Astrocyte of the hippocampus (primary cell): Measurements from ENCODE around the gene ABLIM2.
"Not testable (repeated sequence)": the region's sequence is repeated elsewhere in the genome, so short reads cannot be mapped to it uniquely, and the experiment has no call there.

Experiments used
- DNase-seq: peaks from one replicate; pipeline ENCODE4 v3.0.0; 2011; ENCODE audit warnings: low read depth, low spot score

The ABLIM2 gene

DNA sequence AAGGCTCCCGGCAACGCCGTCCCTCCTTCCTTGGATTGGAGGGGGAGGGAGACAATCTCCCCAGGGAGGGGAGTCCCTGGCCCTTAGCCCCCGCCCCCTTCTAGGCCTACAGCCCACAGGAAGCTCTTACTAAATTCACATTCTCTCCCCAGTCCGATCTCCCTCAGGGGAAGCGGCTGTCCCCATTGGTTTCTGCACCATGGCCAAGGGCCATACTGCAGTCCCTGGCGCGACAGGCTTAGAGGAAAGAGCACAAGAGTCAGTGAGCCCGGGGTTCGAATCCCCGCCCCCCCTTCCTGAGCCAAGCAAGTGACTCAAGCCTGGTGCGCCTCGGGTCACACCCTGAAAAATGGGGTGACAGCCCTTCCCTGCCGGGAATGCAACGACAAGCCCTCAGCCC, 1.1 kb downstream of the ABLIM2 start:
- no peak for DNase-seq

DNA sequence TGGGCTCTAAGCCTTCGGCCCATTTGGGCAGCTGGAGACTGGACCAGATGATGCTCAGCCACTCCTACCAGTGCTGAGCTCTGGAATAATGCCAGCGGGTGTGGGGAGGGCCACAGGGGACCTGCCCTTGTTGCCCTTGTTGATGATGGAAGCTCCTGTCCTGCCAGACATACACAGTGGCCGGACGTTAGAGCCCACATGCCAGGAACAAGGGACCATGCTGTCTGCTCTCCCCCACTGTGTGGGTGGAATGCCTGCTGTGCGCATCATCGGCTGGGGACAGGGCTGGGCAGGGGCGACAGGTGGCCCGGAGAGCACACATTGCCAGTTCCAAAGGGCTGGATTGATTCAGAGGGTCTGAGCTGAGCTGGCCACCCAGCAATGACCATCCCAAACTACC, 2.0 kb downstream of the ABLIM2 start:
- no peak for DNase-seq

DNA sequence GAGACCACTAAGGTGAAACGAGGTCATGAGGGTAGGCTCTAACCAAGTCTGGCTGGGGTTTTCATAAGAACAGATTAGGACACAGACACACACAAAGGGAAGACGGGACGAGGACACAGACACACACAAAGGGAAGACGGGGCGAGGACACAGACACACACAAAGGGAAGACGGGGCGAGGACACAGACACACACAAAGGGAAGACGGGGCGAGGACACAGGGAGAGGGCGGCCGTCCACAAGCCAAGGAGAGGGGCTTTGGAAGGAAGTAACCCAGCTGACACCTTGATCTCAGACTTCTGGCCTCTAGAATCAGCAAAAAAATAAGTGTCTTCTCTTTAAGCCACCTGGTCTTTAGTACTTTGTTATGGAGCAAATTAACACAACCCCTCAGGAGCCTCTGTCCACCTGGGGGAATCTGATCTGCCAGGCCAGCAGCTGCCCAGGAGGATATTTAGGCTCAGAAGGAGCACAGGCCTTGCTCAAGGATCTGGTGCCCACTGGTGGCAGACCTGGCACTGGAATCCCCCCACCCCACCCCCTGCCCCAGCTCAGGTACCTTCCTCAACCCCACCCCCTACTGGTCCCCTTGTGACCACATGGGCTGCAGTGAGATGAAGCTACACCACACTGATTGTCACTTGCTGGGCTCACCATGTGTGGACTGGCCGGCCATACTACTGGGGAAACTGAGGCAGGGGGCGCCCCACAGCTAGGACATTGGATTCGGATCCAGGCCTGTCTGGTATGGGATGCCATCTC, 2.8 kb downstream of the ABLIM2 start:
- no peak for DNase-seq

DNA sequence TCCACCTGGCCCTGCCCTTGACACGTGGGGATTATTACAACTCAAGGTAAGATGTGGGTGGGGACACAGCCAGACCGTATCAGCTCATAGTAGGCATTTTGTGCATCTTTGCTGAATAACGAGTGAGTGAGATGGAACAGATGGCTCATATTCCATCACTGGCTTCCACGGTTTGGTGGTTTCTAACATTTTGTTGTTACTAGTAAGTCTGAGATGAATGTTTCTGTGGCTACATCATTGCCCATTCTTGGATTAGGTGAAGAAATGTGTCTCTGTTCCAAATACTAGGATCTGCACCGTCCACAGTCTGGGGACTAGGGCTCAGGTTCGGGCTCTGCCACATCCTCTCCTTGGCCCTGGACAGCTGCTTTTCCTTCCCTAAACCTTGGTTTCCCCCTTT, 3.6 kb downstream of the ABLIM2 start:
- DNase-seq: no peak

DNA sequence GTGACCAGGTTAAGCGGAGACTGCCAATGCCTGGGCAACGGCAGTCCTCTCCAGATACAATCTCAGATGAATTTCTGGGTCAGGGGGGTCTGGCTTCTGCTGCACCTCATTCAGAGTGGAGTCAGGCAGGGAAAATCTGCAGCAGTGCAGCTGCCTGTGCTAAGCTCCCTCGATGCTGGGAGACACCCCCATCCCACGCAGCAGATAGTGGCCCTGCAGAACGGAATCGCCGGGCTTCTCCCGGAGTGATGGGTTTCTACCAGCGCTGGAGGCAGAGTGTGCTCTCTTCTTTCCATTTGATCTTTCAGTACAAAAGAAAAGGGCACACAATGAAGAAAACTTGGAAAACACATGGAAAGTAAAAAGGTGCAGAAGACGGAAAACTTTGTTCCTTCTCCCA, 5.2 kb downstream of the ABLIM2 start:
- DNase-seq: no peak

DNA sequence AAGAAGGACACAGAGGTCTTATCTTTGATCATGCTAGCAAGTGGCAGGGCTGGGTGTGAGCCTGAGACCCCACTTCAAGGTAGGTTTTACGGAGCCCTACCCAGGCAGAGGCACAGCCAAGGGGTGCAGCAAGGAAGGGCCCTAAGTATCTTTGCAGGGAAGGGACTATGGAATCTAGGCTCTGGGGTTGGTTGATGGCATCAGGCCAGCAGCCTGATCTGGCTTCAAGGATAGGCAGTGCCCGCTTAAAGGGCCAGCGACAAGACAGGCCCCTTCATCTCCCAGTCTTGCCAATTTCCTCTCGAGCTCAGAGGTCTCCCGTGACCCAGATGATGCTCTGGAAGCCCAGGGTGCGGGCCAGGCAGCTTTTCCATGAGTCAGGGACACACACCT, 5.8 kb downstream of the ABLIM2 start:
- DNase-seq: no peak

DNA sequence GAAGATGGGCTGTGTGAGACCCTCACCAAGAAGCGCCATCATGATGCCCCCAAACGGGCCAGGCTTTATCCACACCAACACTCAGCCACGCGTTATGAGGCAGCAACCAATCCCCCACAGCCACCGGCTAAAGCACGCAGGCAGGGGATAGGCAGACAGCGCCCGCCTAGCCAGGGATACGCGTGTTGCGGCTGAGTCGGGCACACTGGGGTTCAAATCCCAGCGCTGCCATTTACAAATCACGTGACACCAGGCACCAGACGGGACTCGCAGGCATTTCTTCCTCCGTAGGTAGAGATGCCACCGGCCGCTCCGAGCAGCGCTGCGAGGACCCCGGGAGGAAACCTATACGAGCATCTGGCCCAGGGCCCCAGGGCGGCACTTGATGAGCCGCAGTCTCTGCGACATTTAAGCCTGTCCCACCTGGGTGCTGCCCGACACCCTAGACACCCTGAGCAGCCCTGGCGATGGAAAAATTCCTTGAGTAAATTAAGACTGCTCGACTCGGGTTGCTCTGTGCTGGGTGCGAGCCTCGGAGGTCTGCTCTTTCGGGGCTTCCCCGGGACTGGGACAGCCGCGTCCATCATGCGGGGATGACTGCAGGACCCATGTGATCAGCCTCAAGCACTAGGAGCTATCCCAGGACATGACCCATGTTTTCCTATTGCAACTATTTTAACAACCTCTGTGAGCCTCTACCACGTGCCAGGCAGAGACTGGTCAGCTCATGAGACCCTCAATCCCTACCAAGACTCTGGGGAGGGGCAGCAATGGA, 6.3 kb downstream of the ABLIM2 start:
- DNase-seq: no peak

DNA sequence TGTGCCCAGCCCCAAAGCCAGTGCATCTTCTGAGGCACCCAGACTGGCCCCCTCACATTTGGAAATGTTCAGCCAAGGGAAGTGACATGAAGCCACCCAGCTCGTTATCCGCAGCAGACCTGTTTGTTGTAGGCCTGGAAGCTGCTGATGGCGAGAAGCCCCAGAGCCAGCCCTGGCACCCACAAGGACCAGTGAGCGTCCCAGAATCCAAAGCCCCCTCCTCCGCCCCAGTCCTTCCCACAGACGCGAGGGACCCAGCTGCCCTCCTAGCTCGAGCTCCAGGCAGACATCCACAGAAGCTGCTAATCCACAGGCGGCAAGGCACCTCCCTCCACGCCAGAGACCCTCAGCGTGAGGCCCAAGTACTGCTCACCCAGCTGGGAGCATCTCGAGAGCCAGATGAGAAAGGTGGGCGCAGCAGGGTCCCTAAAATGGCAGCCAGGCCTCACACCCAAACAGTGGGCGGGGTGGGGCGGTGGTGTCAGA, 7.4 kb downstream of the ABLIM2 start:
- no peak for DNase-seq

DNA sequence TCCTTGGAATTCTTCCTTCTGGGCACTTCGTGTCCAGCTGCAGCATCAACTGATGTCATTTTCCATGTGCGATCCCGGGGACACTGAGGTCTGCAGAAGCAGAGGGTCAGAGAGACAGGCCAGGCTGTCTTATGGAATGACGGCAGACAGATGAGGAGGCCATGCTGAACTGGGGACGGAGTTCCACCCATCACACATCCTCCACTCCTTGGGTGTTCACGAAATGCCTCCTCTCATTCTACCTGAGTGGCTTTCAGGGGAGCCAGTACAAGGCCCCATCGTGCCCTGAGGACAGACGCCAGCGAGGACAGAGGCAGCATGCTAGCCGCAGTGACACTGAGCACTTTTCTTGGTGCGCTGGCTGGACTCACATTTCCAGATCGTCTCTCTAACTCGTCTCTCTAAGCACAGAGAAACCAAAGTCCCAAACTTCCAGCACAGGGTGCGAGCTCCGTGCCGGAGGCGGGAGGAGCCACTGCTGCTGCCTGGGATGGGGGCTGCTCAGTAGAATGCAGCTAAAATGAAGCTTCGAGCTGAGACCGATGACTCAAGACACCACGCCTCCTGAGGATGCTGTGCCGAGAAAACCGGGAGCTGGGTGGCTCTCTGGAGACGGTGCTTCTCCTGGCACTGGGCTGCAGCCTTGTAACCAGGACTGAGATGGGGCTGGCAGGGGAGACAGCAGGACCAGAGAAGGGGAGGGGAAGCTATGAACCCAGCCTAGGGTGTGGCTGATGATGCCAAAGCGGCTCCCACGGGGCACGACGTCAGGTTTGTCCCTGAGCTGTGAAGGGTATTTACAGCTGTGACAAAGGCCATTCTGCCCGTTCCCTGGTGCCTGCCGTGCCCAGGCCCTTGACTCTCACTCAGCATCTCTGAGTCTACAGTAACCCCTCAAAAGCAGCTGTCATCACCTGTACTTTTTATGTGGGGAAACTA, 8.2 kb downstream of the ABLIM2 start:
- no peak for DNase-seq

DNA sequence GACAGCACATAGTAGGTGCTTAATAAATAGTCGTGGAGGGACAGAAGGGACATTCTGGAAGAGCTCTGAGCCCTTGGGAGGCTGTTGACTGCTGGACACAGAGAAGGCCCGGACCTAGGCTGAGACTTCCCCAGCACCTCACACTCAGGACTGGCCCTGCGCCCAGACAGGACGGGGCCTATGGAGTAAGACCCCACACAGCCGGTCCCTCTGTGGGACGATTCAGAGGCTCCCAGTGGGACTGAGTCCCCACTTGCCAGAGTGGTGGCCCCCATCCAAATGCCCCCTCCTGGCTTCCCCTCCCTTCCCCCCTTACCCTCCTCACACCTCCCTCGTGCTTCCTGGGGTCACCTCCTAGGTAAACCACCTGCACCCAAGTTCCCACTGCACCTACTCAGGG, 8.9 kb downstream of the ABLIM2 start:
- no peak for DNase-seq

DNA sequence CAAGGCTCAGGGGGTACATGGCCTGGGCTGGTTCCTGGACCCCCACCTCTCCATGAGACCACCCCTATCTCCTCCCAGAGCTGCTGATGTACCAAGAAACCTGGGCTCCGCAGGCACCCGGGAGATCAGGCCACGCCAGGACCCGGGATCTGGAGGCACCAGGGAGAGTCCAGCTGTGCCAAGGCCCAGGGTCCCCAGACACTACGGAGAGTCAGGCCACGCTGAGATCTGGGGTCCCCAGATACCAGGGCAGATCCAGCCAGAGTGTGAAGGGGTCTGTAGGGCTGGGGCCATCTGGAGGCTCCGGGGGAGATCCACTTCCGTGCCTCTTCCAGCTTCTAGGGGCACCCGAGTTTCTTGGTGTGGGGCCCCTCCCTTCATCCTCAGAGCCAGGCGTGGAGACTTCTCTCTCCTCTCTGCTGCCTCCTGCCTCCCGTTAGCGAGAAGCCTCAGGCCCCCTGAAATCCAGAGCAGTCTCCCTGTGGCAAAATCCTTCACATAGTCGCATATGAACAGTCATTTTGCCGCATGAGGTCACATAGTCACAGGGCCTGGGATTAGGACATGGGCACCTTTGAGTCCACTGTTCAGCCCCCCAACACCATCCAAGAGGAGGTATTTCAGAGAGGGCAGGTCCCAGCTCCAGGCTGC, 9.7 kb downstream of the ABLIM2 start:
- DNase-seq: no peak

DNA sequence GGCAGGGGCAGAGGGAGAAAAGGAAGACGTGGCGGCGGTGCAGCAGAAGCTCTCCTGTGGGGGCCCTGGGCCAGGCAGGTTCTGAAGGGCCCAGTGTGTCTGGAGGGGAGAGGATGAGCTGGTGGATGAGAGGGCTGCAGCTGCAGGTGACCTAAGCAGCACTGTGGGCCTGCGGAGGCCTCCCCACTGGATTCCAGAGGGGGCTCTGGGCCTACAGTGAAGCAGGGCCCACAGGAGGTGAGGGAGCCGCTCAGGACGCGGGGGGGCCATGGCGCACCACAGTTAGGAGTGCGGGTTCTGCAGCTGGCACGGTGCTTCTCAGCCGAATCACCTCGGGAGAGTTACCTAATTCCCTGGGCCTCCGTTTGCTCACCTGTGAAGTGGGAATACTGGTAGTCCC, 10.5 kb downstream of the ABLIM2 start:
- no peak for DNase-seq

DNA sequence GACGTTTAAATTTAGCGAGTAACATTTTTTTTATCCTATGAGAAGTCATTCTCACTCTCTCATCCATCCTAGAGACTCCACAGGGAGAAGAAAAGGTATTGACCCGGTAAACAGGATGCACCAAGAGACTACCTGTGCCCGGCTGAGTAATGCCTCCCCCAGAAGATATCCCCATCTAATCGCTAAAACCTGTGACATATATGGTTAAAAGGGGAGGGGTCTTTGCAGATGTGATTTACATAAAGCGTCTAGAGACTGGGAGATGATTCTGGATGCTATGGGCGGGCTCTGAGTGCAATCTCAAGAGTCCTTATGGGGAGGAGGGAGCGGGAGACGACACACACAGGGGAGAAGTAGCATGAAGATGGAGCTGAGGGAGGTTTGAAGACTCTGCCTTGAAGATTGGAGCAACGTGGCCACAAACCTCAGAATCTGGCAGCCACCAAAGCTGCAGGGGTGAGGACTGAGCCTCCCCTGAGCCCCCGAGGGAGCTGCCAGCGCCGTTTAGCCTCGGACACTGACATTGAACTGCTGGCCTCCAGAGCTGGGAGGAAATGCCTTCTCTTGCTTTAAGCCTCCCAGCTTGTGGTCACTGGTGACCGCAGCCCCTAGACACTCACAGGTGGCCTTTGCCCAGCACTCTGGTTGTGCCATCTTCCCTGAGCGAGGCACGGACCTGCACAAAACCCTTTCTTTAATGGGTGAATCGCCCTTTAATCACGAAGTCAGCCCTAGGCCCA, 11.2 kb downstream of the ABLIM2 start:
- DNase-seq: no peak

DNA sequence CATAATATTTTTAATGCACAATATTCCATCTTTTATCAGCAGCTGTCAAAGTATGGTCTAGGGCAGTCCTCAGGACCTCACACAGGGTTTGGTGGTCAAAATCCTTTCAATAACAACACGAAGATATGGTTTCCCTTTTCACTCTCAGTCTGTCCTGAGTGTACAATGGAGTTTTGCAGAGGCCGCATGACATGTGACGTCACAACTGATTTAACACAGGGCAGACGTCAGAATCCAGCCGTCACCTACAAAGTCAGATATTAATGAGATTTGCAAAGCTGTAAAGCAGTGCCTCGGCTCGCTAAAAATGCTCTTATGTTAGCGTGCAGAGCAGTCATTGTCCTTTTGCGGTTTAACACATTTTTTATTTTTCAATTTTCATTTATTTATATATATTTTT, 12.5 kb downstream of the ABLIM2 start:
- no peak for DNase-seq

DNA sequence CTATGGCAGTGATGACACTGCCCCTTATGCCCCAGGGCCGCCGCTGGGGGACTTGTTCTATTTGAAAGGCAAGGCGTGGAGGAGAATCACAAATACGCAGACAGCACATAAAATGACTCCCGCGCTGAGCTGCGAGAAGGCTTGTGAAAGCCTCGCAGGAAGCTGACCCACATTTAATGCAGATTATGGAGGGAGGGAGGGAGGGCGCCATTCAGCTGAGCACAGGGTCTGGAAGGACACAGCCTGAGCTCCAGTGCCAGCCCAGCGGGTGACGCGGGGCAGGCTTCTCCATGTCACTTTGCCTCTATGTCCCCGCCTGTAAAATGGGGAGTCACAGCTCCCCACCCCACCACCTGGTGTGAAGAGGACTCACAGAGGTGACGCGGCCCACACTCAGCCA, 14.3 kb downstream of the ABLIM2 start:
- DNase-seq: peak; percentile 20

DNA sequence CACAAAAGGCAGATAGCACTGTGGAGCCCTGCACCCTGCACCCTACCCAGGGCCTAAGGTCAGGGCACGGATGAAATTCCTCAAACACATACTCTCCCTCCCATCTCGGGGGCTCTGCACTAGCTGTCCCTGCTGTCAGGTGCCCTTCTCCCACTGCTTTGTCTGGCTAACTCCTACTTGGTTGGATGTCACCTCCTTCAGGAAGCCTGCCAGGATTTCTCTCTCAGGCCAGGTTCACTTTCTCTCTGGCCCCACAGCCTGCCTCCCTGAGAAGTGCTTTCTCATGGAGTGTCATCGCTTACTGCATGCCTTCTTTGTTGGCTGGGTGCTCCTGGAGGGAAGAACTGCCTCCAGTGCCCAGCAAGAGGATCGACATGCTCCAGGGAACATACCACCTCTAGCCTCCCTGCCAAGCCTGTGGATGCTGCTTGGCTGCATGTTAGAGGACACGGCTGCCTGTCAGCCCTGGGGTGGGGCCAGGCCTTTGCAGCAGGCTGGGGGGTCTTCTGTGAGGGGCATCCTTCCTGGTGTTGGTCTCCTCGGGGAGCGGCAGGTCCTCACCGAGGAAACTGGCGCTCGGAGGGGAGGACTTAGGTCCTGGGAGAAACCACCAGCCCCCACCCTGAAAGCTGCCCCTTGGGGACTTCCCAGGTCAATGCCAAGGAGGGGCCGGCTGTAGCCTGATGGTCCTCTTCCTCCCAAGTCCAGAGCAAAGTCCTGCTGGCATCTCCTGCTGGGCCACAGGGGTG, 15.0 kb downstream of the ABLIM2 start:
- DNase-seq: no peak

DNA sequence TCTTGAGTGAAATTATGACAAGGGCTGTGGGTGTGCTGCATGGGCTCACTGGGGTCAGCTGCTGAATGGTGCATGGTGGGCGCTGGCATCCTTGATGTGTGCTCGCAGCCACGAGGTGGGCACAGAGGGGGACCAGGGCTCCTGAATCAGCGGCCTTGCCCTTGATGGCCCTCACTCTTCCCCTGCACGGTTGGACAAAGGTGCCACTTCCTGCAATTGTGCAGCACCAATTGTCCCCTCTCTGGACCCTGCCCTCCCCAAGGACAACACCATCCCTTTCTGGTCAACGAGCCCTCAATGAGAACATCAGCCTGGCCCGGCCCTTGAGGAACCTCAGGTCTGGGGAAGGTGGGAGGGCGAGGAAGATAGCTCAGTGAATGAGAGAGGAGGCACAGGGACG, 16.1 kb downstream of the ABLIM2 start:
- DNase-seq: no peak

DNA sequence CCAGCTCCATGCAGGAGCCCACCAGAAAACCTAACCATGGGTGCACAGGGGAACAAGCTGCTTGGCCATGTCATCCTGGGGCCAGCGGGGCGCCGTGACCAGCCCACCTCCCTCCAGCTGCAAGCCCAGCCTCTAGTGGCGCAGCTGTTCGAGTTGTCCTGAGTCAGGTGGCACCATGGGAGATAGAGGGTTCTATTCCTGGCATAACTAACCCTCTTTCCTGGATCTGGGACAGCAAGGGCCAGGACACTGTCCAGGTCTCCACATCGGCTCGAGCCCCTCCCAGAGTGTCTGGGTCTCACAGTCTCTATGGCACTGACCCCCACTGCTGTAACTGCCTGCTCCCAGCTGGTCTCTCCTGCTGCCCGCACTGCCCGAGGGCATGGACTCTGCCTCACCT, 16.7 kb downstream of the ABLIM2 start:
- DNase-seq: no peak

DNA sequence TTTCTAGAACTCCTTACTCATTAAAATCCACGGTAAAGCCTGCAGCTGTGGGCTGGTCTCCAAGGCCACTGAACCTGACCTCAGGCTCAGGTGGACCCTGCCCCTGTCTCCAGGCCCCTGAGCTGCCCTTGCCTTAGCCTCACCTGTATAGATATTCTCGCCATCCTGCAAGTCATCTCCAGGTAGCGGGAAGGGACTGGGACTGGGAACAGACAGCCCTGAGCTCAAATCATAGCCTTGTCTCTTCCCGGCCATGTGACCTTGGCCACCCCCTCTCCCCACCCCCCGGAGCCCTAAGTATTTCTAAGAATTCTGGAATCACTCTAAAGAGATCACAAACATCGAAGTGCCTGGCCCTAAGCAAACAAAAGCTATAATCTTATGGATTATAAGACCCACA, 17.7 kb downstream of the ABLIM2 start:
- DNase-seq: no peak

DNA sequence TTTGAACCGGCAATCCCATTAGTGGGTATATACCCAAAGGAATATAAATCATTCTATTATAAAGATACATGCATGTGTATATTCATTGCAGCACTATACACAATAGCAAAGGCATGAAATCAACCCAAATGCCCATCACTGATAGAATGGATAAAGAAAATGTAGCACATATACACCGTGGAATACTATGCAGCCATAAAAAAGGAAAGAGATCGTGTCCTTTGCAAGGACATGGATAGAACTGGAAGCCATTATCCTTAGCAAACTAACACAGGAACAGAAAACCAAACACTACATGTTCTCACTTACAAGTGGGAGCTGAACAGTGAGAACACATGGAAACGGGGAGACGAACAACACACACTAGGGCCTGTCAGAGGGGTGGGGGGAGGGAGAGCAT, 18.9 kb downstream of the ABLIM2 start:
- not testable (repeated sequence) for DNase-seq
